Measurements from ENCODE around the gene SF3B1. TPM values are rescaled to one million over a fixed set of nuclear protein-coding genes. Genes with fewer than 3 reads are reported as not detected.

Gene SF3B1
- total RNA-seq, 1 donor from 2014 or later, result 141 TPM

- DNase-seq (ENCODE audit: low read depth) (no peak), FAIRE-seq (no peak)
- no peaks in the 10 kb centered on the region for H3K27me3 ChIP-seq (ENCODE audit: control insufficient read depth, insufficient read depth, low read length)
- no peaks in the 10 kb centered on the region for H3K36me3 ChIP-seq (ENCODE audit: control insufficient read depth, insufficient read depth, low read length)
- H3K4me3 ChIP-seq (ENCODE audit: low read depth, low read length), result no peak overlapping the region
- TF ChIP-seq CTCF (IDR thresholded peaks at IDR 0.05; ENCODE audit: insufficient read depth, low read length, severe bottlenecking), result no peak
Observed at GRCh38 chr2:197340591-197340990, 94.2 kb downstream of the SF3B1 start.

Other genes with a start within 250 kb of the SF3B1 start
- gene ANKRD44, start 124.2 kb downstream of the SF3B1 start, total RNA-seq, result 0.26 and 0.90 TPM in 2 replicates
- 33.7 and 35.5 TPM in 2 replicates for gene COQ10B, start 18.5 kb upstream of the SF3B1 start, total RNA-seq
- 391 and 438 TPM in 2 replicates for gene HSPD1, start 64.8 kb upstream of the SF3B1 start, total RNA-seq
- 76.7 and 83.7 TPM in 2 replicates for gene HSPE1, start 65.4 kb upstream of the SF3B1 start, total RNA-seq
- 15.0 and 22.1 TPM in 2 replicates for gene MOB4, start 81.0 kb upstream of the SF3B1 start, total RNA-seq
- gene RFTN2, start 240.6 kb upstream of the SF3B1 start, total RNA-seq, result under 0.01 and 0.13 TPM in 2 replicates

Data from bronchial epithelial cell (primary cell).